HG02763 (cell line): Measurements from ENCODE around the gene MKKS.
"Not testable (repeated sequence)": the region's sequence is repeated elsewhere in the genome, so short reads cannot be mapped to it uniquely, and the experiment has no call there.

Source experiments
- ATAC-seq: cut with Tn5 transposase; IDR thresholded peaks from one replicate; pipeline ENCODE4 v1.9.1; 2021; ENCODE audit warnings: mild to moderate bottlenecking, moderate library complexity; ENCODE audit not compliant: unreplicated experiment

Gene MKKS

DNA sequence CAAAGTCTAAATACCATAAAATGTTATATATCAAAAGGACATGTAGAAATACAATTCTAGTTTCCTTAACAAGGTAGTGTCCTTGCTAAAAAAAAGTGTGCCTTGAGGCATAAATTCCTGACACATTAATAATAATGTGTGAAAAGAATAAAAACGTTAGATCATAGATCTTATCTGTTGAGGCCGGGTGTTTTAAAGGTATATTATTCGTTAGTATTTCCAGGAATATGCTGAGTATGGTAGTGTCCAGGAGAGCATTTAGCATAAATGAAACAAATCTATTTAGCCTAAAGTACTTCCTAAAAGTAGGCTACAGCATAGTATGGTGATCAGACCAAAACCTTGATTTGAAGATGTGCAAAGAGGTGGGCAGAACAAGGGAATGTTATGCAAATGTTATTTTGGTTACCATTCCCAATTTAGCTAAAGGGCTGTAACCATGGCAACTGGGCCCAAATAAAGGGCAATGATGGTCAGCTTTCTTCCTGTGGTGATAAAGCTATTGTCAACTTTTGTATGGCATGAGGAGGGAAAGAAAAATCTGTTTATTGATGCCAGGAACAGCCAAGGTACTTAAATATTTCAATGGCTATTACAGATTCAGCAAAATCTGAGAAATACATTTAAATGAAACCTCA is 18.9 kb downstream of the MKKS start:
- ATAC-seq = no peak

DNA sequence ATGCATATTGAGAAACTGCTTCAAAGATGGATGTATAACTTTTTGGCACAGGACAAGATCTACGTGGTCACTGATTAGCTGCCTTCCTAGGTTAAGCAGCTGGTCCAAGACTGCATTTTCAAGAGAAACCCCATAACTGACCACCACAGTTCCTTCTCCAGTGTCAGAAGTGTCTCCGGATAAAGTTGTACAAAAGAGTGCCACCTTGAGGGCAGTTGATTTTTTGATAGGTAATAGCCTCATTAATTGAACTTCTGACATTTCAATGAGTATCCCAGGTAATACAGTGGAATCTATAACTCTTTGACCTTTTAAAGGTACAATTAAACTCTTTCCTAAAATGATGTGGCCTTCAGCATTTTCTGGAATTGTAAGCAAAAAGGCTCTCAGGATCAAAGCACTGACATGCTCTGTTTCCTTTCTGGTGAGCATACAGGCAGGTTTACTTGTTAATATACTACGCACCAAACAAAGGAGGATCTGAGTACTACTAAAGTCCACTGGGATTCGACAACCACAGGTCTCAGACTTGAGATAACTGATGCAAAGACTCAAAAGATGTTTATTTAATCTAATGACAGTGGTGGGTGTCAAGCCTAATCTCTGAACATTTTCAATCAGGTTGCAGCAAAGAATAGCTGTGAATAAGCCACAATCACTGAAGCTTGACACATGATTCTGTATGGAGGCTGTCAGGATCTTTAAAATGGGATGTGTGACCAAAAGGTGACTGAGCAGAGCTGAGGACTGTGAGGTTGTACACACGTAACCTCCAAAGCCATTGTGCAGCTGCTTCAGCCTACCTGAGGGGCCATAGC is 21.2 kb downstream of the MKKS start:
- ATAC-seq = no peak

DNA sequence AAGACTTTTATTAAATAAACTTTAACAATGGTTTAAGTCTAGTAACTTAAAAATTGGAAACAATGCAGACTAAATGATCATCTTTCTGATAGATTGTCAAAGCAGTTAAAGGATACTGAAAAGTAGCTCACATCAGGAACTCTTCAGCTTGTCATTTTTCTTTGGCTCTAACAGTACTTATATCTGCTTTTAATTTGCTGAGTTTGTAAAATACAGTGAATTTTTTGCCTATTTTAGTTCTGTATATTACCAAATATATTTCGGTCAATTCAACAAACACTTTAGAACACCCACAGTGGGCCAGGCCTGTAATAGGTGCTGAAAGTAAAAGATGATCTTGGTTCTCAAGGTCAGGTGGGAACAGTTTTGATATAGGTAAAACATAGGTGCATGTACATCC is 22.3 kb downstream of the MKKS start:
- no peak for ATAC-seq

DNA sequence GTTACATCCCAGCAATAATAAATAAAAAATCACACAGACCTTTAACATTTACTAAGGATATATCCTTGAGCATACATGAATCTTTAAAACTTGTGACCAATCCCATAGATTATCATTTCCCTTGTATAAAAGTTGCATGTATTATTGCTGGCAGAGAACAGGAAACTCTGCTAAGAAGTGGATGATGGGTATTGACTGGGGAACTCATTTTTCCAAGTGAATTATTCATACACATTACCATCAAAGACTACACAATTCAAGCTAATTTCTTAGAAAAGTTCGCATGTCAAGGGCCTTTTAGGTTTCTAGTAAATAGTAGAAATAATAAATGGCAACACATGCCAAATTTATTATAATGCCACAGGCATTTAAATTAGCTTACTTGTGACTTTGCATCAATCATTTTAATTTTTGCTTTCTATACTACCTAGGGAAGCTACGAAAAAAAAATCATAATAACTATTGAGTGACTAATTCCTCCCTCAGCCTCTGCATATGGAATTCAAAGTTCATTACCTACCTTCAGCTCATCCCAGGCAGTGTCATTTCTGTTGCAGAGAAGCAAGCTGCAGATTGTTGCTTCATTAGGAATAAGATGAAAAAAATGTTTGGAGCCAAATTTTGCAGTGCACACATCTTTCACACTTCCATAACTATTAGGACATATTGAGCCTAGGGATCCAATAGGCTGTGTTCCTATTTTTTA is 25.8 kb downstream of the MKKS start:
- no peak for ATAC-seq

DNA sequence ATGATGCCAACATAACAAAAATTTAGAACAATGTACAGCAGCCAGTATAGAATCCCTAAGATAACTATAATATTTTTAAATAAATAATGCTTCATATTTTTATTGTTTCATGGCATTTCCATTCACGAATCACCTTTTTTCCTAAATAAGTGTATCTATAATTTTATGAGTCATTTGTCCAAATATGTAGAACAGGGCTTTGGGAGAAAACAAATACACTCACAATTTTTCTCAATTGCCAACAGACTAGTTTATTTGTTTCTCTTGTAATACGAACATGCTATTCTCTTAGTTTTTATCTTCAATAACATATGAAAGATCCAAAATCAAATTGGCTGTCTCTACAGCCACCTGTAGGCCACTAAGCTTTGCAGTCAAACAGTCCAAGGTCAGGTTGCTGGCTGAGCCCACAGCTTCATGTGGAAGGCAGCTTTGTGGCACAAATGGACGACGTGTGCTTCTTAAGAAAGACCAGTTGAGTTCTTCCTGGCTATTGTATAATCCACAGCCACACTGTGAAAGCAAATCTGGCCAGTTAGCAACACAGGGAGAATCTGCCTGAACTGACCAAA is 29.0 kb downstream of the MKKS start:
- ATAC-seq = no peak

DNA sequence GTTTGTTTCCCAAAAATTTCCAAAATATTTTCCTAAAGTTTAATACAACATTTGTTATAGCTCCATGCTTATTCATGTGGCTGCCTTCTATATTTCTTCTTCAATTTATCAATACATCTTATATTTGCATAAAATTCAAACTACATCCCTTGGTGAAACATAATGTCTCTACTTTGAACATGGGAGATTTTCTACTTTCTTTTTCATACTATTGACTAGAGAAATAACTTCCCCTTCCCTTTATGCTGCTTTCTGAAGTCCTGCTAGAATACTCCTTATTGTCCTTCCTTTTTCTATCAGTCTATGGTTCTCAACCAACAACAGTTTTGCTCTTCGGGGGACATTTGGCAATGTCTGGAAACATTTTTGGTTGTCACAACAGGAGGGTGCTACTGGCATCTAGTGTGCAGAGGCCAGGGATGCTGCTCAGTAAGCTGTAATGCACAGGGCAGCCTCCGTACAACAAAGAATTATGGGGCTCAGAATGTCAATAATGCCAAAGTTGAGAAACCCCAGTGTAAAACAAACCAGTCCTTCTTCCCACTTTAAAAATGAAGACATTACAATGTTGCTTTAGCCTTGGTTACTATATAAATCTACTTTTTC is 29.9 kb downstream of the MKKS start:
- ATAC-seq = no peak

DNA sequence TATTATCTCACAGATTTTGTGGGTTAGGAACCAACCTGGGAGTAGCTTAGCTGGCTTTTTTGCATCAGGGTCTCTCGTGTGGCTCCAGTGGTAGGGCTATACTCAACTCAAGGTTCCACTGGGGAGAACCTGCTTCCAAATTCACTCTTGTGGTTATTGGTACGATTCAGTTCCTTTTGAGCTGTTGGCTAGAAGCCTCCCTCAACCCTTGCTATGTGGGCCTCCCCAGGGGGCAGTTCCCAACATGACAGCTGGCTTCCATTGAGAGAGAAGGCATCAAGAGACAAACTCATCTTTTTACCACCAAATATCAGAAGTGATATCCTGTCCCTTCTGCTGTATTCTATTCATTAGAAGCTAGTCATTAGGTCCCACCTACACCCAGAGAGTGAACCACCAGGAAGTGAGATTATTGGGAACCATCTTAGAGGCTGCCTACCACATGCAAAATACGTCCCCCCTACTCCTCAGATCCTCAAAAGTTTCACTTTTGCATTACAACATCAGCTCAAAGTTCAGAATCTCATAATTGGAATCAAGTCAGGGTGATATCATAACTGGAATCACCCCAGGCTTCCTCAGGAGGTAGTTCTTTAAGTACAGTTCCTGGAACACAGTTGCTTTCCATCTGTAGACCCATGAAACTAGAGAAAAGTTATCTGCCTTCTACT is 30.9 kb downstream of the MKKS start:
- no peak for ATAC-seq

DNA sequence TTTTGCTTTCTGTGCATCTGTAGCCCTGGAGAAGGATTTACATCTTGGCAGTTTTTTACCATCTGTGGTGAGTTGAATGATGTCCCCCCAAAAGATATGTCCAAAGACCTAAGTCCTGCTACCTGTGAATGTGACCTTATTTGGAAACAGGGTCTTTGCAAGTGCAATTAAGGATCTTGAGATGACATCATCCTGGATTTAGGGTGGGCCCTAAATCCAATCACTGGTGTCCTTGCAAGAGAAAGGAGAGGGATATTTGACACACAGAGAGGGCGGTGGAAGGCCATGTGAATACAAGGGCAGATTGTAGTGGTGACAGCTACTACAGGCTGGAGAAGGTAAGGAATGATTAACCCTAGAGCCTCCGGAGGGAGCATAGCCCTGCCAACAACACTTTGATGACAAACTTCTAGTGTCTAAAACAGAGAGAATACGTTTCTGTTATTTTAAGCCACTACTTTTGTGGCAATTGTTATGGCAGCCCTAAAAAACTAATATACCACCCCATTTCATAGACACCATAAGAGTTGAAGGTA is 35.1 kb downstream of the MKKS start:
- no peak for ATAC-seq

DNA sequence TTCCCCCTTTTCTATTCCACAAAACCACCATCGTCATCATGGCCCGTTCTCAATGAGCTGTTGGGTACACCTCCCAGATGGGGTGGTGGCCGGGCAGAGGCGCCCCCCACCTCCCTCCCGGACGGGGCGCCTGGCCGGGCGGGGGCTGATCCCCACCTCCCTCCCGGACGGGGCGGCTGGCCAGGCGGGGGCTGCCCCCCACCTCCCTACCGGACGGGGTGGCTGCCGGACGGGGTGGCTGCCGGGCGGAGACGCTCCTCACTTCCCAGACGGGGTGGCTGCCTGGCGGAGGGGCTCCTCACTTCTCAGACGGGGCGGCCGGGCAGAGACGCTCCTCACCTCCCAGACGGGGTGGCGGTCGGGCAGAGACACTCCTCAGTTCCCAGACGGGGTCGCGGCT is 39.3 kb downstream of the MKKS start:
- ATAC-seq = not testable (repeated sequence)

DNA sequence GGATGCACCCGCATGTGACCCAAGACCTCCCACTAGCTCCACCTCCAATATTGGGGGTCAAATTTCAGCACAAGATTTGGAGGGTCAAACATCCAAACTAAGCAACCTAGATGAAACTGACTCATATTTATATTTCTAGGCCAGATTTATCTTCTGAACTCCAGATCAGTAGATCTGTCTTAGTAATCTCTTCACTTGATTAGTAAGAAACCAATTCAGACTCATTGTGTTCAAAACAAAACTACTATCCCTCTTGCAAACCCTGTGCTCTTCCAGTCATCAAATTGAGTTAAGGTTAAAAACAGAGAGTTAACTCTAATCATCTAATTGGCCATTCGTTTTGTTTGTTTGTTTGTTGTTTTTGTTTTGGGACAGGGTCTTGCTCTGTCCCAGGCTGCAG is 43.3 kb downstream of the MKKS start:
- ATAC-seq = no peak

DNA sequence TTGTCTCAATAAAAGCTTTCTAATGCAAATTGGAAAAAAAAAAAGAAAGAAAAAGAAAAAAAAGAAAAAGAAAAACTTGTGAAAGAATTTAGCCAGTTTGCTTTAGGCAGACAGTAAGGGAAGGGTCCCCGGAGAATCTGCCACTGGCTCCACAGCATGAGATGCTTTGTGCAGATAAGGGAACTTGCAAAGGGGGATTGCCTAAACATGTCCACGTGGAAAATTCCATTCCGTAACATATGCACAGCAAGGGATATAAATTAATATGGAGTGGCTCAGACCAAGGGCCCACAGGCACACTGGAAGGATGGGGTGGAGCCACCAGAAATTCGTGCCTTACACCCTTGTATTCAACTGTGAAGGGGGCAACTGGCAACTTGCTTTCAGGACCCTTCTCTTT is 45.4 kb downstream of the MKKS start:
- no peak for ATAC-seq

DNA sequence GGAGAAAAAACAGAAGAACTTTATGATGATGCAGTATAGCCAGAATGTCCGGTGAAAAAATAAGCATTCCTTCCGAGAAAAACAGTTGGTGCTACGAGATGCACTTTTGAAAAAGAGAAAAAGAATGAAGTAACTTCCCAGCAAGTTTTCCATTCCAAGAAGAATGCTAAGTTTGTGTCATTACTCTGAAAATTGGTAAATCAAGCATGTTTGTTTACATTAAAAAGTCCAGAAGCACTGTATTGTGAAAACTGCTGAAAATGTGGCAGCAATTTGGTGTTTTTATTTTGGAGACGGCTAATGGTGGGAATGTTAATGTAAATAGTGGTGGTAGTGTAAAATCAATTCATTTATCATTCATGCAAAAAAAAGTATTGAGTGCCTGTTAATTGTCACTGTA is 46.3 kb downstream of the MKKS start:
- ATAC-seq = no peak

DNA sequence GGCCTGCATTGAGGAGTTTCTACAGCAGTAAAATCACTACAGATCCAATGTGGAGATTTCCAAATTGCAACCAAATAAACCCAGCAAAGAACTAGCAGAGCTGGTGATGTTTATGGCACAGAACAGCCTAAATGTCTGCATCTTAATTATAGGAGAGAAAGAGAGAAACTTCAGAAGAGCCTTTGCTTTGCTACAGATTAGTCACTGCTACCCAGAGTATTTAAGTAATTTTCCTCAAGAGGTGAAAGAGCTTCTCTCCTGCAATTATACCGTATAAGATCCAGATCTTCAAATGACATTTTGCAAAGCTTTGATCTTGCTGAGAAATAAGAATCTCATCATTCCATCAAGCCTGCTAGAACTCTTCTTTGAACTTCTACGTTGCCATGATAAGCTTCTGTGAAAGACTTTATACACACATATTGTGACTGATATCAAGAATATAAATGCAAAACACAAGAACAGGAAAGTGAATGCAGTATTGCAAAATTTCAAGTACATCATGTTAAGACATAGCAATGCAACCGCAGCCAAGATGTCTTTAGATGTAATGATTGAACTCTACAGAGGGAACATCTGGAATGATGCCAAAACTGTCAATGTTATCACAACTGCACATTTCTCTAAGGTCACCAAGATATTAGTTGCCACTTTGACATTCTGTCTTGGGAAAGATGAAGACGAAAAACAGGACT is 48.0 kb downstream of the MKKS start:
- ATAC-seq = no peak

DNA sequence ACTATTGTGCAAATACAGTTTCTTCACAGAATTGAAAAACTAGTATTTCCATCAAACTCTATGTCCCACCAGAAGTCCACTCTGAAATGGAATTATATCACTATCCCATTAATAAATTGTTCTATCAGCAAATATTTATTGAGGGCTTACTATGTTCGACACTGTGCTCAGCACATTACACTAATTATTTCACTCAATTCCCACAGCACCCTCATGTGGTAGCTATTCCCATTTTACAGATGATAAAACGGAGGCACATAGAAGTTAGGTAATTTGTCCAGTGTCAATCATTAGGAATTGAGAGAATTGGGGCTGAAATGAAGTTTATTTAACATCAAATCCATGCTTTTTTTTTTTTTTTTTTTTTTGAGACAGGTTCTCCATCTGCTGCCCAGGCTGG is 52.5 kb downstream of the MKKS start:
- no peak for ATAC-seq

DNA sequence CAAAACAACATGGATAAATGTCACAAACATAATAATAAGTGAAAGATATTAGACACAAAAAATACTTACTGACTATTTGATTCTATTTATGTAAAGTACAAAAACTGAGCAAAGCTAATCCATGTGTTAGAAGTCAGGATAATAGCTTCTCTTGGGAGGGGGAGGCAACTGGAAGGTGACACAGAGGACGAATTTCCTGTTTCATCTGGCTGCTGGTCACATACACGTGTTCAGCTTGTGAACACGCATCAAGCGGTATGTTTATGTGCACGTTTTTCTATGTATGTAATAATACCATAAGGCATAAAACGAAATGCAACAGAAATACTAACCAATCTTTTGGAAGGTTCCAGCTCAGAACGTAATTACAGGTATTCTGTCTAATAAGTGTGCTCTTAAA is 54.3 kb downstream of the MKKS start:
- ATAC-seq = no peak

DNA sequence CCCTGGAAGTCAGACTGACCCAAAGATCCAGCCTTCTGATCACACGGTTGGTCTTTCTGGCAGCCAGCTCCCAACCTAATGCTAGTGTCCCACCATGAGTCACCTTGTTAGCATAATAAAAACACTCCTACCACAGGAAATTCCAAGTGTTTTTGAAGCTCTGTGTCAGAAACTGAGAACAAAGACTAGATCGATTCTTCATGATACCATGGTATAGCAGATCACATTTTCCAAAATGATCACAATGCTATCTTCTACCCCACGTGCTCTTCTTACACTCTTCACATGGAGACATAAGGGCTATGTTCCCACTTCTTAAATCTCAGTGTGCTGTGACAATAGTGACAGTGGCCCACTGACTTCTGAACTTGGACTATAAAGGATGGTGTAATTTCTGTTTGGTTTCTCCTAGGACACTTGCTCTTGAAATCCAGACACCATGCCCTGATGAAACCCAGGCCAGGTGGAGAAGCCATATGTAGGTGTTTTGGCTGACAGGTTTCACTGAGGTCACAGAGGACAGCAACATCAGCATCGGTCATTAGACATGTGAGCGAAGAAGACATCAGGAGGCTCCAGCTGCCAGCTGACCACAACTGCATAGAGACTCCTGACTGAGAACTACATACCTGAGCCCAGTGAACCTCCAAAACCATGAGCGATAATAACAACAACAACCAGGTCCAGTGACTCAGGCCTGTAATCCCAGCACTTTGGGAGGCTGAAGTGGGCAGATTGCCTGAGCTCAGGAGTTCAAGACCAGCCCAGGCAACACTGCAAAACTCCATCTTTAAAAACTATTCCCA is 57.5 kb downstream of the MKKS start:
- ATAC-seq = no peak

DNA sequence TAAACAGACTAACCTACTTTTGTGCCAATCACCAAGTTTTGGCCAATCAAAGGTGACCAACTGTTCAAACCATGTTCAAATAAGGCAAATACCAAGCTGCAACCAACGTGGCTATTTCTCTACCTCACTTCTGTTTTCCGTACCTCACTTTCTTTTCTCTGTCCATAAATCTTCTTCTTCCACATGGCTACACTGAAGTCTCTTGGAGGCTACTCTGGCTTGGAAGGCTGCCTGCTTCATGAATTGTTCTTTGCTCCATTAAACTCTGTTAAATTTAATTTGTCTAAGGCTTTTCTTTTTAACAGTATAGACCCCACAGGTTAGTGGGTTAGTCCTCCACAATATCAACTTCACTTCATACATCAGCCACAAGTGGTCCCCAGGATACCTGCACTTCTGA is 58.8 kb downstream of the MKKS start:
- no peak for ATAC-seq

DNA sequence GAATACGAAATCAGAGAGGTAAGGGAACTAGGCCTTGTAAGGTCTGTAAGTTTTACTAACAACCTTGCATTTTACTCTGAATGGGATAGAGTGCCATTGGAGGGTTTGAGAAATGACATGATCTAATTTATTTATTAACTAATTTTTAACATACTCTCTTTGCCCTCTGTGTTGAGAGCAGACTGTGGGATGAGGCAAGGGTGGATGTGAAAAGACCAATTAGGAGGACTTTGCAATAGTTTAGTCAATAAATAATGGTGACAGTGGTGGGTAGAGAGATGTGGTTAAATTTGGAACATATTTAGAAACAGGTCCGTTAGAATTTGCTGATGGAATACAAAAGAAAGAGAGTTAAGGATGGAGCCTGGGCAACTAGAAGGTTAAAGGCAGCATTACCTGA is 60.0 kb downstream of the MKKS start:
- ATAC-seq = no peak

DNA sequence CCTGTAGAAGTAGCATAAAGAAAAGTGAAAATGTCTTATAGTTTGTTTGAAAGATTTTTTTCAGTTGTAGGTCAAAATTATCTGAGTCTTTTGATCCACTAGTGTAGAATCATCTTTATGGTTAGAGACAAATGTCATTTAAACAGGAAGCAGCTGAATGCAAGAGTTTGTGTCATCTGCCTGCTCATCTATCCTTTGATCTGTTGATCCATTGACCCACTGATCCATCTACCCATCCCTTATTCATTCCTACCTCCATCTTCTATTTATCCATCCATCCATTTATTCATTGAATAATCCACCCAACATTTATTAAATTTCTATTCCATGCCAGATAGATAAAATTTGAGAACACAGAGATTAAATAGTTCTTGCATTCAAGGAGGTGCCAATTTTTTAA is 62.6 kb downstream of the MKKS start:
- no peak for ATAC-seq
